Measurements from ENCODE around the gene PLEKHM2.

Gene PLEKHM2

GRCh38 chr1:15734901-15735300 lies 50.8 kb downstream of the PLEKHM2 start:
- Histone ChIP-seq H3K9ac (ENCODE audit: low read depth, low read length) (no peak overlapping the region), H4K20me1 (ENCODE audit: insufficient read depth, low read length) (no peaks in the 10 kb centered on the region), H3K27me3 (ENCODE audit: insufficient read depth, low read length, poor library complexity) (no peaks in the 10 kb centered on the region), H3K27ac (ENCODE audit: low read length) (no peak overlapping the region), H3K4me2 (ENCODE audit: insufficient read depth, low read length) (no peak overlapping the region), H3K36me3 (ENCODE audit: insufficient read depth, low read length) (peaks cover 48% of the 10 kb centered on the region), H3K4me3 (ENCODE audit: low read depth in 1 of 2, low read length in 2 of 2) (no peak overlapping the region), H3K9me3 (ENCODE audit: insufficient read depth, low read length, severe bottlenecking) (no peaks in the 10 kb centered on the region), H2AFZ (ENCODE audit: low read depth, low read length) (no peak overlapping the region), H3K4me1 (ENCODE audit: insufficient read depth, low read length) (no peaks in the 10 kb centered on the region), H3K79me2 (ENCODE audit: insufficient read depth, low read length) (no peaks in the 10 kb centered on the region)
- DNase-seq (no peak), ATAC-seq (ENCODE audit: insufficient read depth, low read depth) (no peak)
- TF ChIP-seq, protein P1, sequence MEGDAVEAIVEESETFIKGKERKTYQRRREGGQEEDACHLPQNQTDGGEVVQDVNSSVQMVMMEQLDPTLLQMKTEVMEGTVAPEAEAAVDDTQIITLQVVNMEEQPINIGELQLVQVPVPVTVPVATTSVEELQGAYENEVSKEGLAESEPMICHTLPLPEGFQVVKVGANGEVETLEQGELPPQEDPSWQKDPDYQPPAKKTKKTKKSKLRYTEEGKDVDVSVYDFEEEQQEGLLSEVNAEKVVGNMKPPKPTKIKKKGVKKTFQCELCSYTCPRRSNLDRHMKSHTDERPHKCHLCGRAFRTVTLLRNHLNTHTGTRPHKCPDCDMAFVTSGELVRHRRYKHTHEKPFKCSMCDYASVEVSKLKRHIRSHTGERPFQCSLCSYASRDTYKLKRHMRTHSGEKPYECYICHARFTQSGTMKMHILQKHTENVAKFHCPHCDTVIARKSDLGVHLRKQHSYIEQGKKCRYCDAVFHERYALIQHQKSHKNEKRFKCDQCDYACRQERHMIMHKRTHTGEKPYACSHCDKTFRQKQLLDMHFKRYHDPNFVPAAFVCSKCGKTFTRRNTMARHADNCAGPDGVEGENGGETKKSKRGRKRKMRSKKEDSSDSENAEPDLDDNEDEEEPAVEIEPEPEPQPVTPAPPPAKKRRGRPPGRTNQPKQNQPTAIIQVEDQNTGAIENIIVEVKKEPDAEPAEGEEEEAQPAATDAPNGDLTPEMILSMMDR (IDR thresholded peaks at IDR 0.05; ENCODE audit: borderline replicate concordance, extremely low read depth, low read length, poor library complexity, severe bottlenecking) = no peak
- TF ChIP-seq EZH2 (IDR thresholded peaks at IDR 0.05; ENCODE audit: borderline replicate concordance, low read depth, low read length, severe bottlenecking) = no peak

- Histone ChIP-seq H4K20me1 (ENCODE audit: insufficient read depth, low read length) (no peaks in the 10 kb centered on the region), H3K4me2 (ENCODE audit: insufficient read depth, low read length) (no peak overlapping the region), H3K27me3 (ENCODE audit: insufficient read depth, low read length, poor library complexity) (no peaks in the 10 kb centered on the region), H3K9me3 (ENCODE audit: insufficient read depth, low read length, severe bottlenecking) (no peaks in the 10 kb centered on the region), H3K36me3 (ENCODE audit: insufficient read depth, low read length) (peaks cover 44% of the 10 kb centered on the region), H2AFZ (ENCODE audit: low read depth, low read length) (no peak overlapping the region), H3K4me3 (ENCODE audit: low read depth in 1 of 2, low read length in 2 of 2) (no peak overlapping the region), H3K9ac (ENCODE audit: low read depth, low read length) (no peak overlapping the region), H3K27ac (ENCODE audit: low read length) (no peak overlapping the region), H3K4me1 (ENCODE audit: insufficient read depth, low read length) (no peaks in the 10 kb centered on the region), H3K79me2 (ENCODE audit: insufficient read depth, low read length) (no peaks in the 10 kb centered on the region)
- no peak for ATAC-seq (ENCODE audit: insufficient read depth, low read depth)
- DNase-seq = no peak
- no peak for TF ChIP-seq EZH2 (IDR thresholded peaks at IDR 0.05; ENCODE audit: borderline replicate concordance, low read depth, low read length, severe bottlenecking)
- TF ChIP-seq, protein P1 (IDR thresholded peaks at IDR 0.05; ENCODE audit: borderline replicate concordance, extremely low read depth, low read length, poor library complexity, severe bottlenecking) = no peak
Measured at GRCh38 chr1:15735304-15736037, 51.4 kb downstream of the PLEKHM2 start.

DNA sequence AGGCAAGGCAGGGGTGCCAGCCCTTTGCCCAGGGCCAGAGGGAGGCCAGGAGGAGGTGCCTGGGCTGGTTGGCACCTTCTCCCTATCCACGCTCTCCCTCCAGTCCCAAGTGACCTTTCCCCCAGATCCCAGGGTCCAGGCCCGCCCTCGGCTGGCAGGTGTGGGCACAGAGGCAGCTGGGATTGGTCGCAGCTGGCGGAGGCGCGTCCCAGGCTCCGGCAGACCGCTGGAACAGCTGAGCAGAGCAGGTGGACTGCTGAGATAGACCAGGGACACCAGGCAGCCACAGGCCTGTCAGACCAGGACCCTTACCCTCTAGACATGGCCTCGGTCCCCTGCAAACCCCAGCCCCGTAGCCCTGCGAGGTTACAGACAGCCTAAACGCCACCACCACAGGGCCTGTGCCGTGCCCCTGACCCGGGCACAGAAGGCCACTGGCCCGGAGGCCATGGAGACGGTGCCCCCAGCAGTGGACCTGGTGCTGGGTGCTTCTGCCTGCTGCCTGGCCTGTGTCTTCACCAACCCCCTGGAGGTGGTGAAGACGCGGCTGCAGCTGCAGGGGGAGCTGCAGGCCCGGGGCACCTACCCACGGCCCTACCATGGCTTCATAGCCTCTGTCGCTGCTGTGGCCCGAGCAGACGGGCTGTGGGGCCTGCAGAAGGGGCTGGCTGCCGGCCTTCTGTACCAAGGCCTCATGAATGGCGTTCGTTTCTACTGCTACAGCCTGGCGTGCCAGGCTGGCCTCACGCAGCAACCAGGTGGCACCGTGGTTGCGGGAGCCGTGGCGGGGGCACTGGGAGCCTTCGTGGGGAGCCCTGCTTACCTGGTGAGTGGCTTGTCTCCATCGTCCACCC lies 52.1 kb downstream of the PLEKHM2 start, which contains the start of gene SLC25A34:
Gene SLC25A34, plus strand, starts transcription at position 221 of the 854 bp plus-strand sequence. Its CDS starts 228 bp downstream, at position 449.
- Histone ChIP-seq H3K4me3 (ENCODE audit: low read depth in 1 of 2, low read length in 2 of 2) (no peak within 1 kb of the TSS), H3K27me3 (ENCODE audit: insufficient read depth, low read length, poor library complexity) (no peaks in the 10 kb centered on the region), H3K4me2 (ENCODE audit: insufficient read depth, low read length) (no peak within 1 kb of the TSS), H2AFZ (ENCODE audit: low read depth, low read length) (no peak within 1 kb of the TSS), H3K9ac (ENCODE audit: low read depth, low read length) (no peak within 1 kb of the TSS), H3K36me3 (ENCODE audit: insufficient read depth, low read length) (peaks cover 36% of the 10 kb centered on the region), H4K20me1 (ENCODE audit: insufficient read depth, low read length) (no peaks in the 10 kb centered on the region), H3K9me3 (ENCODE audit: insufficient read depth, low read length, severe bottlenecking) (no peaks in the 10 kb centered on the region), H3K27ac (ENCODE audit: low read length) (no peak within 1 kb of the TSS), H3K4me1 (ENCODE audit: insufficient read depth, low read length) (no peaks in the 10 kb centered on the region), H3K79me2 (ENCODE audit: insufficient read depth, low read length) (no peaks in the 10 kb centered on the region)
- no peak for ATAC-seq (ENCODE audit: insufficient read depth, low read depth)
- TF ChIP-seq, protein P1 (IDR thresholded peaks at IDR 0.05; ENCODE audit: borderline replicate concordance, extremely low read depth, low read length, poor library complexity, severe bottlenecking) = no peak
- no peak for TF ChIP-seq EZH2 (IDR thresholded peaks at IDR 0.05; ENCODE audit: borderline replicate concordance, low read depth, low read length, severe bottlenecking)
- DNase-seq = no peak

All from DND-41 (cell line).